Measurements from ENCODE around the gene BCL11B.
"Not testable (repeated sequence)": the region's sequence is repeated elsewhere in the genome, so short reads cannot be mapped to it uniquely, and the experiment has no call there.

Gene BCL11B

GRCh38 chr14:99199846-99200653 is 71.9 kb downstream of the BCL11B start:
- DNase-seq (ENCODE audit: low read depth in 2 of 2): no peak

GRCh38 chr14:99198746-99199502 is 73.1 kb downstream of the BCL11B start:
- DNase-seq (ENCODE audit: low read depth in 2 of 2): no peak

- DNase-seq (ENCODE audit: low read depth in 2 of 2): no peak
Observed at GRCh38 chr14:99196310-99196650, 75.7 kb downstream of the BCL11B start.

GRCh38 chr14:99195602-99196309 is 76.2 kb downstream of the BCL11B start:
- no peak for DNase-seq (ENCODE audit: low read depth in 2 of 2)

- DNase-seq (ENCODE audit: low read depth in 2 of 2): no peak
Observed at GRCh38 chr14:99194736-99195135, 77.3 kb downstream of the BCL11B start.

GRCh38 chr14:99194136-99194535 is 77.9 kb downstream of the BCL11B start:
- DNase-seq (ENCODE audit: low read depth in 2 of 2): no peak

GRCh38 chr14:99192830-99193229 is 79.2 kb downstream of the BCL11B start:
- no peak for DNase-seq (ENCODE audit: low read depth in 2 of 2)

- no peak for DNase-seq (ENCODE audit: low read depth in 2 of 2)
Observed at GRCh38 chr14:99192028-99192621, 79.9 kb downstream of the BCL11B start.

- no peak for DNase-seq (ENCODE audit: low read depth in 2 of 2)
Observed at GRCh38 chr14:99191395-99192027, 80.5 kb downstream of the BCL11B start.

GRCh38 chr14:99190696-99191394 is 81.2 kb downstream of the BCL11B start:
- no peak for DNase-seq (ENCODE audit: low read depth in 2 of 2)

GRCh38 chr14:99189201-99189801 is 82.7 kb downstream of the BCL11B start:
- DNase-seq (ENCODE audit: low read depth in 2 of 2): no peak

- no peak for DNase-seq (ENCODE audit: low read depth in 2 of 2)
Observed at GRCh38 chr14:99188731-99189191, 83.2 kb downstream of the BCL11B start.

GRCh38 chr14:99187858-99188257 is 84.1 kb downstream of the BCL11B start:
- no peak for DNase-seq (ENCODE audit: low read depth in 2 of 2)

GRCh38 chr14:99186956-99187690 is 84.9 kb downstream of the BCL11B start:
- no peak for DNase-seq (ENCODE audit: low read depth in 2 of 2)

- not testable (repeated sequence) for DNase-seq (ENCODE audit: low read depth in 2 of 2)
Observed at GRCh38 chr14:99186336-99186735, 85.7 kb downstream of the BCL11B start.

- no peak for DNase-seq (ENCODE audit: low read depth in 2 of 2)
Observed at GRCh38 chr14:99185436-99186068, 86.4 kb downstream of the BCL11B start.

- no peak for DNase-seq (ENCODE audit: low read depth in 2 of 2)
Observed at GRCh38 chr14:99183716-99184115, 88.3 kb downstream of the BCL11B start.

GRCh38 chr14:99183311-99183710 is 88.7 kb downstream of the BCL11B start:
- no peak for DNase-seq (ENCODE audit: low read depth in 2 of 2)

GRCh38 chr14:99182548-99183250 is 89.3 kb downstream of the BCL11B start:
- no peak for DNase-seq (ENCODE audit: low read depth in 2 of 2)

Measured in stimulated activated CD4-positive, alpha-beta T cell treated with anti-CD3 and anti-CD28 coated beads, Interleukin-1b, Interleukin-23, amount 100 ng/mL, for 1 hour (primary cell).